Psoas muscle (tissue), 8 donors: Measurements from ENCODE around the gene ZFAND6. TPM values are rescaled to one million over a fixed set of nuclear protein-coding genes. Genes with fewer than 3 reads are reported as not detected.

Experiments
- ATAC-seq, 4 donors: fragments of 200-7000 bp; cut with Tn5 transposase; one replicate each; pipeline ENCODE4 v1.9.1; 2020; ENCODE audit warnings: moderate library complexity in 3 of 4, mild to moderate bottlenecking in 2 of 4
- DNase-seq, 2 donors: peaks; one replicate each; pipeline ENCODE4 v3.0.0-alpha.2; 2020
- H3K27ac ChIP-seq: fragments of 200-600 bp; one replicate; pipeline ENCODE4 v1.8.0; 2022
- H3K27me3 ChIP-seq, 3 donors: fragments of 200-600 bp in 1 of 3; one replicate each; pipeline versions ENCODE4 v1.6.1 to v1.8.0; 2013 to 2022; ENCODE audit warnings: low read length in 2 of 3, mild to moderate bottlenecking in 2 of 3, moderate library complexity in 1 of 3; ENCODE audit not compliant: insufficient read depth in 3 of 3
- H3K36me3 ChIP-seq, 2 donors: fragments of 200-600 bp in 1 of 2; one replicate each; pipeline versions ENCODE4 v1.6.1 to v1.8.0; 2013 to 2022; ENCODE audit warnings: low read depth in 1 of 2, mild to moderate bottlenecking in 1 of 2, moderate library complexity in 1 of 2; ENCODE audit not compliant: insufficient read depth in 1 of 2
- H3K4me1 ChIP-seq: fragments of 200-600 bp; one replicate; pipeline ENCODE4 v1.8.0; 2022
- H3K4me3 ChIP-seq: fragments of 200-600 bp; one replicate; pipeline ENCODE4 v1.8.0; 2022; ENCODE audit warnings: mild to moderate bottlenecking
- H3K9me3 ChIP-seq: fragments of 200-600 bp; one replicate; pipeline ENCODE4 v1.8.0; 2022
- WGBS, 3 donors: extraction: QIAGEN DNeasy Blood & Tissue Kit; methylation state at CpG; one replicate each; pipeline versions ENCODE4 v1.1.6 to v1.1.7; 2013; 5-methylcytosine and 5-hydroxymethylcytosine counted together
- intact Hi-C, 2 donors: fragments of 100-400 bp; cut with DNase I; formaldehyde crosslinking; loops; one replicate each; pipeline versions ENCODE4 v1.11.0 to v1.14.2; 2022
- polyA plus RNA-seq, 3 donors: library from polyadenylated mRNA; stranded (reverse); fragments of 200-250 nt; gene quantifications; one replicate each; pipeline ENCODE4 v1.2.3, GENCODE V29; 2013
- total RNA-seq, 4 donors: library from RNA; stranded (reverse); fragmentation: NEBNext Ultra II Directional in 2 of 4; extraction: Animal tissue kit (Norgen Biotek cat#: 25700) in 2 of 4; gene quantifications; one replicate each; pipeline versions ENCODE4 v1.2.1 to v1.2.4, GENCODE V29; 2021 to 2023
- TF ChIP-seq, protein P1 (sequence below): fragments of 200-600 bp; IDR thresholded peaks from one replicate; pipeline ENCODE4 v1.8.0; 2022; ENCODE audit warnings: antibody characterized with exemption
- donor health status: healthy with polysubstance abuse.
- donor health status: DM: no; HTN: no; CAD: no; lungs with moderate emphysema.
- donor health status: Bipolar disorder and iron deficiency.
- donor health status: healthy.
- donor health status: DM: yes; HTN: yes; CAD: no.
- donor health status: DM: no; HTN: no; CAD: no.
- donor health status: DM: no; HTN: no; CAD: no.
- donor health status: DM: yes; HTN: yes; CAD: no.

The ZFAND6 gene
- total and polyA plus RNA-seq, 7 donors: 66.3 to 125 (median 78.8) TPM

DNA sequence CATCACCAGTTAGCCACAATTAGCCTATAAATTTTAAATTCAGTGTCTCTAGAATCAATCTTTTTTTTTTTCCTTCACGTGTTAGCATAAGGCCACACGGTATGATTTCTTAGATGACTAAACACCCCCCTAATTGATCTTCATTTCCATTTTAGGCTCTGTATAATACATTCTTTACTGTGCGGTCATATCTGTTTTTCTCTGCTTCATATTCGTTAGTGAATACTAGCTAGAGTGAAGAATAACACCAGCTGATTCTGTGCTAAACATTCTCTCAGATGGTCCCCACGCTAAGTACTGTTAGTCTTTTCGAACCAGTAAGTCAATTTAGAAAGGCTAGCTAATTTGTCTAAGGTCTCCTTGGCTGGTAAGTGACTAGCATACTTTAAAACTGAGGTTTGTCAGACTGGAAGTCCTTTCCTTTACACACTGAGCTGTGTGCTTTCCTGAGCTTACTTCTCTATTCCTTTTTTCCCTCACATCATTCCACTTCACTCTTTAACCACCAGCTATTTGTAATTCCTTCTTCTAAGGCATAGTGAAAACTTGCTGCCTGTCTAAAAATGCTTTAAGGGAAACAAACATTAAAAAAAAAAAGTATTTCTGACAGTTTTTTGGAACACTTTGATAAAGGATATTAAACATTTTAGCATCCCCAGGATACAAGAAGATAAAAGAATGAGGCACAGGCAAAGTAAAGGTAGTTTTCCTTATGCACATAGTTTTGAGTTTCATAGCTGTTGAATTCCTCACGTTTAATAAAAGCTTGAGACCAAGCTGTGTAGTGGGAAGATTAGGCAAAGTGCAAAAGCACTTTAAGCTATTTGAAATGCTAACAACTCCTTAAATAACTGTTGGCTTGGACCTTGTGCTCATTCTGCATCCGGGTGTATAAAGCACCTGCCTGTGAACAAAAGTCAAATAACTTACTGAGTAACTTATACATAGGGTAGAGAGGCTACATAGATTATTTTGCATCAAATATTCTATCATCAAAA lies 17.1 kb downstream of the ZFAND6 start:
- no peak for DNase-seq
- TF ChIP-seq, protein P1, sequence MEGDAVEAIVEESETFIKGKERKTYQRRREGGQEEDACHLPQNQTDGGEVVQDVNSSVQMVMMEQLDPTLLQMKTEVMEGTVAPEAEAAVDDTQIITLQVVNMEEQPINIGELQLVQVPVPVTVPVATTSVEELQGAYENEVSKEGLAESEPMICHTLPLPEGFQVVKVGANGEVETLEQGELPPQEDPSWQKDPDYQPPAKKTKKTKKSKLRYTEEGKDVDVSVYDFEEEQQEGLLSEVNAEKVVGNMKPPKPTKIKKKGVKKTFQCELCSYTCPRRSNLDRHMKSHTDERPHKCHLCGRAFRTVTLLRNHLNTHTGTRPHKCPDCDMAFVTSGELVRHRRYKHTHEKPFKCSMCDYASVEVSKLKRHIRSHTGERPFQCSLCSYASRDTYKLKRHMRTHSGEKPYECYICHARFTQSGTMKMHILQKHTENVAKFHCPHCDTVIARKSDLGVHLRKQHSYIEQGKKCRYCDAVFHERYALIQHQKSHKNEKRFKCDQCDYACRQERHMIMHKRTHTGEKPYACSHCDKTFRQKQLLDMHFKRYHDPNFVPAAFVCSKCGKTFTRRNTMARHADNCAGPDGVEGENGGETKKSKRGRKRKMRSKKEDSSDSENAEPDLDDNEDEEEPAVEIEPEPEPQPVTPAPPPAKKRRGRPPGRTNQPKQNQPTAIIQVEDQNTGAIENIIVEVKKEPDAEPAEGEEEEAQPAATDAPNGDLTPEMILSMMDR: no peak
- H3K4me3 ChIP-seq: no peak overlapping the region
- H3K27ac ChIP-seq: peak overlapping the region; percentile 44
- no peaks in the 10 kb centered on the region for H3K27me3 ChIP-seq
- WGBS, 3 donors: 46 to 53% (median 52%) methylated on average over 8 of the region's 8 CpGs
- no peaks in the 10 kb centered on the region for H3K36me3 ChIP-seq
- intact Hi-C loops: no loop called here
- ATAC-seq: no peak
- H3K4me1 ChIP-seq: peaks cover 42% of the 10 kb centered on the region
- H3K9me3 ChIP-seq: no peaks in the 10 kb centered on the region

DNA sequence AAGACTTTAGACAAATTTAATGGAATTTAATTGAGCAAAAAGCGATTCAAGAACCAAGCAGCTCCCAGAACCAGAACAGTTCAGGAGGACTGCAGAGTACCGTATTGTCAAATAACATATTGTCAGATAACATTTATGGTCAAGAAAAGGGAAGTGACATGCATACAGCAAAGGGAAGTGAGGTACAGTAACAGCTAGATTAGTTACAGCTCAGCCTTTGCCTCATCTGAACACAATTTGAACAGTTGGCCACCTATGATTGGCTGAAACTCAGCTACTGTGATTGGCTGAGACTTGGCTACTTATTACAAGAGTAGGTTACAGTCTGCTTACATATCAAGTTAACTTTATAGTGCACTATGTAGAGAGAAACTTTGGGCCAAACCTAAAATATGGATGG lies 21.9 kb downstream of the ZFAND6 start:
- TF ChIP-seq, protein P1: no peak

DNA sequence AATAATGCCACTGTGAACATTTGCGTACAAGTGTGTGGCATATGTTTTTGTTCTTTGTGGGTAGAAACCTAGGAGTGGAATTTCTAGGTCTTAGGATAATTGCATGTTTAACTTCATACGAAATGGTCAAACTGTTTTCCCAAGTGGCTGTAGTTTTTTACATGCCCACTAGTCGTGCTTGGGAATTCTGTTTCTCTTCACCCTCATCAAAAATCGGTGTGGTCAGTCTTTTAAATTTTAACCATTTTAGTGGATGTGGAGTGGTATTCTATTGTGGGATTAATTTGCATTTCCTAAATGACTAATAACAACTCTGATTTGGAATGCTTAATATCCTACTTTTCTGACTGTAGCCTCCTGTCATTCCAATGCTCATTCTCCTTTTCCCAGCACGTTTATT lies 27.6 kb downstream of the ZFAND6 start:
- DNase-seq (no peak), ATAC-seq (no peak)
- Histone ChIP-seq H3K4me3 (no peak overlapping the region), H3K4me1 (no peaks in the 10 kb centered on the region), H3K27ac (no peak overlapping the region), H3K9me3 (no peaks in the 10 kb centered on the region), H3K36me3 (no peaks in the 10 kb centered on the region), H3K27me3 (no peaks in the 10 kb centered on the region)
- intact Hi-C loops: no loop called here
- TF ChIP-seq, protein P1: no peak
- WGBS, 3 donors: 46 to 52% (median 49%) methylated on average over 5 of the region's 5 CpGs

More for the DNA sequence above, 21.9 kb downstream of the ZFAND6 start:
- 94 to 96% (median 95%) methylated on average over 2 of the region's 2 CpGs for WGBS, 3 donors
- ATAC-seq (peak in 1 of 4 donors; percentile 42), DNase-seq (no peak)
- Histone ChIP-seq H3K9me3 (no peaks in the 10 kb centered on the region), H3K4me3 (no peak overlapping the region), H3K36me3 (no peaks in the 10 kb centered on the region), H3K27ac (no peak overlapping the region), H3K27me3 (no peaks in the 10 kb centered on the region), H3K4me1 (peaks cover 10% of the 10 kb centered on the region)
- intact Hi-C loops: loop anchor here in 1 of 2 donors (5.0 kb wide), 1 partner anchor 71 kb away; the partner anchor contains the start of gene FAH

DNA sequence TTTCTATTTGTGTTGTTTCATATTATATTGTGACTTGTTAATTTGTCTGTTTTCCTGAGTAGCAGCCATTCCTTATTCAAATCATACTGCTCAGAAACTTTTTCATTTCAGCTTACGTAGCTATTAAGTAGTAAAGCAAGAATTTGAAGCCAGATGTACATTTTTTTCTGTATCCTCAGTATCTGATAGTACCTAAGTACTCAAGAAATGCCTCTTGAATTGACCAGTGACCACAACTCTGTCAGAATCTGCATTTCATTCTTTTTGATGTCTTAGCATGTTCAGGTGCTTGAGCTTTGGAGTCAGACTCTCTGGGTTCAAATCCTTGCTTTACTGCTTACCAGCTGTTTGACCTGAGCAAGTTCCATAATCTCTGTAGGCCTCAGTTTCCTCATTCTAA lies 30.6 kb downstream of the ZFAND6 start:
- 97 to 100% (median 97%) methylated on average over 1 of the region's 1 CpG for WGBS, 3 donors
- intact Hi-C loops: no loop called here
- no peak for ATAC-seq

More for the DNA sequence above, 30.6 kb downstream of the ZFAND6 start:
- no peak overlapping the region for H3K27ac ChIP-seq
- no peaks in the 10 kb centered on the region for H3K27me3 ChIP-seq
- no peaks in the 10 kb centered on the region for H3K9me3 ChIP-seq
- DNase-seq: no peak
- no peaks in the 10 kb centered on the region for H3K36me3 ChIP-seq
- TF ChIP-seq, protein P1: no peak
- peaks cover 15% of the 10 kb centered on the region for H3K4me1 ChIP-seq
- no peak overlapping the region for H3K4me3 ChIP-seq
